NCI-H187 (cell line): ENCODE data around the gene FGF5.
"Not testable (repeated sequence)": the region's sequence is repeated elsewhere in the genome, so short reads cannot be mapped to it uniquely, and the experiment has no call there.

Source experiments
- DNase-seq, 2 experiments: peaks; one replicate each; lab custom pipeline; 2025; lab: John Stamatoyannopoulos, UW

Gene FGF5

GRCh38 chr4:80253510-80253909 lies 13.0 kb upstream of the FGF5 start:
- no peak for DNase-seq

- DNase-seq, result no peak
Measured at GRCh38 chr4:80254114-80254513, 12.3 kb upstream of the FGF5 start.

- no peak for DNase-seq
Measured at GRCh38 chr4:80255329-80256095, 11.0 kb upstream of the FGF5 start.

- DNase-seq, result no peak
Measured at GRCh38 chr4:80257851-80258250, 8.6 kb upstream of the FGF5 start.

GRCh38 chr4:80259012-80259411 lies 7.5 kb upstream of the FGF5 start:
- DNase-seq, result peak in 1 of 2 experiments; percentile 31

- no peak for DNase-seq
Measured at GRCh38 chr4:80259817-80260216, 6.6 kb upstream of the FGF5 start.

- no peak for DNase-seq
Measured at GRCh38 chr4:80261989-80262600, 4.4 kb upstream of the FGF5 start.

GRCh38 chr4:80263541-80264351 lies 2.7 kb upstream of the FGF5 start:
- no peak for DNase-seq

GRCh38 chr4:80264352-80264647 lies 2.2 kb upstream of the FGF5 start:
- no peak for DNase-seq

- no peak for DNase-seq
Measured at GRCh38 chr4:80264825-80265224, 1.6 kb upstream of the FGF5 start.

GRCh38 chr4:80265571-80266252 lies 752 bp upstream of the FGF5 start:
- DNase-seq, result no peak

GRCh38 chr4:80266902-80267380 lies 477 bp downstream of the FGF5 start:
- no peak for DNase-seq

- DNase-seq, result no peak
Measured at GRCh38 chr4:80268081-80268823, 1.8 kb downstream of the FGF5 start.

GRCh38 chr4:80268936-80269335 lies 2.5 kb downstream of the FGF5 start:
- no peak for DNase-seq

- DNase-seq, result no peak
Measured at GRCh38 chr4:80270321-80270720, 3.9 kb downstream of the FGF5 start.

- DNase-seq, result no peak
Measured at GRCh38 chr4:80270868-80271267, 4.4 kb downstream of the FGF5 start.

- no peak for DNase-seq
Measured at GRCh38 chr4:80271801-80272200, 5.3 kb downstream of the FGF5 start.

GRCh38 chr4:80276931-80277330 lies 10.5 kb downstream of the FGF5 start:
- DNase-seq, result no peak

GRCh38 chr4:80279751-80280150 lies 13.3 kb downstream of the FGF5 start:
- DNase-seq, result no peak

- DNase-seq, result no peak
Measured at GRCh38 chr4:80286451-80286850, 20.0 kb downstream of the FGF5 start.

GRCh38 chr4:80290665-80291064 lies 24.2 kb downstream of the FGF5 start:
- not testable (repeated sequence) for DNase-seq

GRCh38 chr4:80294206-80294605 lies 27.7 kb downstream of the FGF5 start:
- no peak for DNase-seq
